Measurements from ENCODE around the gene PEX11A.

DNA sequence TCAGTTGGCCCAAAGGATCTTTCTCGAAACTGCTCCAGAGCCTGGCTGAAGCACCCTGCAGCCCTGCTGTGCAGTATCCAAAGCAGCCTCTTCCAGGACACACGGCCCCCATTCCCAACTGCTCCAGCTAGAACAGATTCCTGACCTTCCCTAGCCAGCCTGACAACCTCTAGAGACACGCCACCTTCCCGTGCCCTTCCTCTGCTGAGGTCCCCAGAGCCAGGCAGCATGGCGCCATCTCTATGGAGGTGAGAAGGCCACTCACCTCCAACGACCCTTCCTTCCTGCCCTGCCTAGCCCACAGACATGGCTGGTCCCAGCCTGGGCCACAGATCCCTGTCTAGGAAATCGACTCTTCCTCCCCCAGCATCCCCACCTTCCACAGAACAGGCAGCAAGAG lies 38.4 kb downstream of the PEX11A start:
- no peak for TF ChIP-seq EZH2 (IDR thresholded peaks at IDR 0.05)
- no peak for TF ChIP-seq EZH2phosphoT487 (IDR thresholded peaks at IDR 0.05)
- no peak for TF ChIP-seq CTCF (IDR thresholded peaks at IDR 0.05)
